K562 (cell line): Measurements from ENCODE around the gene GHDC. TPM values are rescaled to one million over a fixed set of nuclear protein-coding genes. Genes with fewer than 3 reads are reported as not detected.
A peak's percentile ranks its signal among the peaks of the same experiment; 100 is the strongest.

Experiments used
- EGR1 ChIP-seq: fragments of 450-650 bp; conservative IDR thresholded peaks from 2 replicates; pipeline ENCODE4 v1.6.1; 2017; ENCODE audit warnings: mild to moderate bottlenecking
- FOXK2 ChIP-seq, 2 experiments: fragments of 450-650 bp; IDR thresholded peaks in 1 of 2; conservative IDR thresholded peaks in 1 of 2; 2 replicates each; pipeline ENCODE4 v1.6.1; 2016; ENCODE audit warnings: low read depth in 2 of 2, mild to moderate bottlenecking in 1 of 2
- HNRNPUL1 ChIP-seq: fragments of 200-400 bp; formaldehyde crosslinking; IDR thresholded peaks from 2 replicates; pipeline ENCODE4 v1.6.1; 2017; ENCODE audit warnings: low read length
- POLR3A ChIP-seq: IDR thresholded peaks from 2 replicates; pipeline ENCODE4 v1.6.1; 2011; ENCODE audit warnings: borderline replicate concordance, mild to moderate bottlenecking, moderate library complexity; ENCODE audit not compliant: insufficient read length, insufficient read depth; ENCODE audit errors: extremely low read depth
- RFX1 ChIP-seq: fragments of 450-650 bp; IDR thresholded peaks from 2 replicates; pipeline ENCODE4 v1.6.1; 2016; ENCODE audit warnings: mild to moderate bottlenecking, moderate library complexity
- SP2 ChIP-seq: IDR thresholded peaks from 2 replicates; pipeline ENCODE4 v1.6.1; 2011; ENCODE audit warnings: mild to moderate bottlenecking, low read depth, low read length, moderate library complexity; ENCODE audit not compliant: poor library complexity, severe bottlenecking; ENCODE audit errors: extremely low read depth
- SREBF2 ChIP-seq: sonication (generic); formaldehyde crosslinking; IDR thresholded peaks from 2 replicates; pipeline ENCODE4 v1.4.0; 2020; ENCODE audit warnings: mild to moderate bottlenecking, missing genetic modification reagents
- TSHZ1 ChIP-seq: fragments of 250-450 bp; sonication (Bioruptor Pico); IDR thresholded peaks from 2 replicates; pipeline ENCODE4 v1.4.0; 2020; ENCODE audit warnings: mild to moderate bottlenecking, moderate library complexity
- UBTF ChIP-seq, 2 experiments: IDR thresholded peaks; 2 replicates each; pipeline ENCODE4 v1.6.1; 2012; ENCODE audit warnings: improper control_type of control experiment in 2 of 2, low read depth in 2 of 2, low read length in 2 of 2, borderline replicate concordance in 1 of 2
- YY1 ChIP-seq, 3 experiments: IDR thresholded peaks; 2 replicates each; pipeline ENCODE4 v1.6.1; 2011; ENCODE audit warnings: low read length in 2 of 3, mild to moderate bottlenecking in 2 of 3, moderate library complexity in 2 of 3, borderline replicate concordance in 1 of 3, control low read depth in 1 of 3, low read depth in 1 of 3; ENCODE audit not compliant: insufficient read depth in 3 of 3, insufficient replicate concordance in 2 of 3, control insufficient read depth in 1 of 3, insufficient read length in 1 of 3; ENCODE audit errors: extremely low read depth in 1 of 3
- ZFP30 ChIP-seq: fragments of 250-450 bp; sonication (Bioruptor Pico); IDR thresholded peaks from 2 replicates; pipeline ENCODE4 v1.8.0; 2022; ENCODE audit warnings: moderate library complexity, mild to moderate bottlenecking, inconsistent platforms, borderline replicate concordance
- ZFPM2 ChIP-seq: fragments of 250-450 bp; sonication (Bioruptor Pico); IDR thresholded peaks from 2 replicates; pipeline ENCODE4 v1.5.1; 2022; ENCODE audit warnings: mild to moderate bottlenecking
- ZNF12 ChIP-seq: sonication (generic); formaldehyde crosslinking; IDR thresholded peaks from 2 replicates; pipeline ENCODE4 v1.4.0; 2020; ENCODE audit warnings: mild to moderate bottlenecking, missing genetic modification reagents
- ZNF184 ChIP-seq: sonication (generic); formaldehyde crosslinking; IDR thresholded peaks from 2 replicates; pipeline ENCODE4 v1.5.0; 2020; ENCODE audit warnings: missing genetic modification reagents
- ZNF280B ChIP-seq: fragments of 250-450 bp; sonication (Bioruptor Pico); IDR thresholded peaks from 2 replicates; pipeline ENCODE4 v1.5.1; 2021; ENCODE audit warnings: mild to moderate bottlenecking
- ZNF512 ChIP-seq: IDR thresholded peaks from 2 replicates; pipeline ENCODE4 v1.6.1; 2016; ENCODE audit warnings: missing genetic modification characterization, missing compliant biosample characterization
- ZNF830 ChIP-seq: fragments of 250-450 bp; sonication (Bioruptor Pico); IDR thresholded peaks from 2 replicates; pipeline ENCODE4 v1.5.0; 2021; ENCODE audit warnings: mild to moderate bottlenecking
- polyA plus RNA-seq, 8 experiments: library from polyadenylated mRNA; depleted of rRNA in 4 of 8; stranded (reverse) in 5 of 8; unstranded in 3 of 8; fragments of >200 nt; fragmentation: Nextera tagmentation in 2 of 8; fragmentation: Illumina TruSeq in 1 of 8; extraction: Ambion mirVana in 2 of 8; extraction: Trizol in 1 of 8; gene quantifications; 2 replicates each; pipeline versions ENCODE4 v1.2.1 to v1.2.3, GENCODE V29; 2011 to 2014; ENCODE audit warnings: inconsistent platforms in 1 of 8, missing spikeins in 1 of 8
- total RNA-seq, 7 experiments: library from RNA; depleted of rRNA in 6 of 7; stranded (reverse); fragments of >200 nt in 6 of 7; fragmentation: Illumina TruSeq in 2 of 7; extraction: Trizol in 2 of 7; gene quantifications; 2 replicates each; pipeline versions ENCODE4 v1.2.1 to v1.2.3, GENCODE V29; 2011 to 2021; ENCODE audit warnings: low replicate concordance in 1 of 7

Gene GHDC
- total and polyA plus RNA-seq, 9 of the 15 experiments (the other 6 are each of a cell fraction or from before 2014, with no cell fraction given) = 0.65 to 23.2 (median 11.2) TPM

- TF ChIP-seq TSHZ1 (CRISPR knock-in tag) (no peak), ZNF512 (no peak), FOXK2 (conservative IDR thresholded peaks at IDR 0.05 in 1 of 2, IDR thresholded peaks at IDR 0.05 in 1 of 2; ENCODE audit: low read depth in 2 of 2) (no peak), POLR3A (no peak), SREBF2 (CRISPR knock-in tag) (no peak; the same call in 1 of the 2 replicates), ZNF184 (CRISPR knock-in tag) (no peak), ZNF280B (CRISPR knock-in tag) (no peak), UBTF (IDR thresholded peaks at IDR 0.05; ENCODE audit: borderline replicate concordance in 1 of 2, low read depth in 2 of 2, low read length in 2 of 2) (no peak), ZNF830 (CRISPR knock-in tag) (no peak), RFX1 (peak; percentile 94), ZFP30 (CRISPR knock-in tag) (no peak), HNRNPUL1 (no peak), YY1 (IDR thresholded peaks at IDR 0.05; ENCODE audit: borderline replicate concordance in 1 of 3, control insufficient read depth in 1 of 3, extremely low read depth in 1 of 3, insufficient read depth in 3 of 3, insufficient read length in 1 of 3, insufficient replicate concordance in 2 of 3, low read depth in 1 of 3, low read length in 2 of 3) (peak in 1 of 3 experiments; percentile 67), EGR1 (peak; percentile 68), SP2 (no peak), ZFPM2 (CRISPR knock-in tag) (no peak), ZNF12 (CRISPR knock-in tag) (no peak)
Measured at GRCh38 chr17:42179911-42180410, 14.3 kb downstream of the GHDC start (continued).
